Dedifferentiated amniotic fluid mesenchymal stem cell (primary cell): ENCODE results near the gene VIT.

Experiments used
- DNase-seq: peaks from one replicate; pipeline ENCODE4 v3.0.0-alpha.2; 2016; ENCODE audit errors: extremely low spot score

The VIT gene

DNA sequence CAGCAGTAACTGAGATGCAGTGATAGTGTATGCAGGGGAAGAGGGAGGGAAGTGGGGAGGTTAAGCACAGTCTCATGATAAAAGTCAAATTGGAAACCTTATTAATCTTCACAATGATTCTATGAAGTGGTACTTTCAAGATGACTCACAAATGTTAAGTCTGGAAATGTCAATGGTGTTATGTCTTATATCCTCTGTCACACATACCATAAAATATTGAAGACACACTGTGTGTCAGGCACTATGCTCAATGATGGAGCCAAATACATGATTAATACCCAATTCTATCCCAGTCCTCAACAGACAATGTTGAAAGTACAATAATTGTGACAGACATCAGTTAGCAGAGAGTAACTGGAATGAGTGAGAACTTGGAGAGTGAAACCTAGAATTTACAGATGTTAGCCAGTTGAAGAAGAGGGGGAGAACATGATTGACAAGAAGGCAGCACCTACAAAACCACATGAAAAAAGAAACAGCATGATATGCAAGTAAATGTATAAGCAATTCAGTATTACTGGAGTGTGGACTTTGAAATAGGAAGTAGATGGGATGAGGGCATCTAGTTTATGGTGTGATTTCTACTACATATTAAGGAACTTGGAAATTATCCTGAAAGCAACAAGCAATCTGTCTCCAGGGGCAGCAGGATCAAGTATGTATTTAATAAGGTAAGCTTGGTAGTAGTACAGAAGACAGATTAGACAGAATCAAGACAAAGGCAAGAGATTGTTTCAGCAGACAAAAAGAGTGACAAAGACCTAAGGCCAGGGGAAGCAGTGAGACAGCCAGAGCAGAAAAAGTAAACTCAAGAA, 162.3 kb downstream of the VIT start:
- no peak for DNase-seq

GRCh38 chr2:36859366-36859792, 162.9 kb downstream of the VIT start:
- no peak for DNase-seq

- no peak for DNase-seq
Observed at GRCh38 chr2:36861896-36862295, 165.4 kb downstream of the VIT start.
